ENCODE results near the gene LCN2. TPM values are rescaled to one million over a fixed set of nuclear protein-coding genes. Genes with fewer than 3 reads are reported as not detected.

The LCN2 gene
- total RNA-seq, 4 donors from 2014 or later, result 0.98 to 2.6 TPM; not detected in 2

GRCh38 chr9:128146591-128147120 lies 2.6 kb upstream of the LCN2 start:
- Histone ChIP-seq H3K36me3 (no peaks in the 10 kb centered on the region), H3K4me3 (no peak overlapping the region), H3K27me3 (no peaks in the 10 kb centered on the region), H3K27ac (no peak overlapping the region), H3K9me3 (no peaks in the 10 kb centered on the region), H3K4me1 (no peaks in the 10 kb centered on the region)
- no peak for DNase-seq
- TF ChIP-seq, protein P1, sequence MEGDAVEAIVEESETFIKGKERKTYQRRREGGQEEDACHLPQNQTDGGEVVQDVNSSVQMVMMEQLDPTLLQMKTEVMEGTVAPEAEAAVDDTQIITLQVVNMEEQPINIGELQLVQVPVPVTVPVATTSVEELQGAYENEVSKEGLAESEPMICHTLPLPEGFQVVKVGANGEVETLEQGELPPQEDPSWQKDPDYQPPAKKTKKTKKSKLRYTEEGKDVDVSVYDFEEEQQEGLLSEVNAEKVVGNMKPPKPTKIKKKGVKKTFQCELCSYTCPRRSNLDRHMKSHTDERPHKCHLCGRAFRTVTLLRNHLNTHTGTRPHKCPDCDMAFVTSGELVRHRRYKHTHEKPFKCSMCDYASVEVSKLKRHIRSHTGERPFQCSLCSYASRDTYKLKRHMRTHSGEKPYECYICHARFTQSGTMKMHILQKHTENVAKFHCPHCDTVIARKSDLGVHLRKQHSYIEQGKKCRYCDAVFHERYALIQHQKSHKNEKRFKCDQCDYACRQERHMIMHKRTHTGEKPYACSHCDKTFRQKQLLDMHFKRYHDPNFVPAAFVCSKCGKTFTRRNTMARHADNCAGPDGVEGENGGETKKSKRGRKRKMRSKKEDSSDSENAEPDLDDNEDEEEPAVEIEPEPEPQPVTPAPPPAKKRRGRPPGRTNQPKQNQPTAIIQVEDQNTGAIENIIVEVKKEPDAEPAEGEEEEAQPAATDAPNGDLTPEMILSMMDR (IDR thresholded peaks at IDR 0.05), result no peak
- no peak for TF ChIP-seq POLR2A (IDR thresholded peaks at IDR 0.05)
- intact Hi-C loops (cut with DNase I; ENCODE audit: low total_unique reads), result no loop called here

GRCh38 chr9:128148509-128149000 lies 698 bp upstream of the LCN2 start:
- H3K27me3 ChIP-seq, result no peaks in the 10 kb centered on the region
- H3K27ac ChIP-seq, result no peak overlapping the region
- no peaks in the 10 kb centered on the region for H3K9me3 ChIP-seq
- H3K4me1 ChIP-seq, result no peaks in the 10 kb centered on the region
- no peak overlapping the region for H3K4me3 ChIP-seq
- DNase-seq, result no peak
- TF ChIP-seq, protein P1 (IDR thresholded peaks at IDR 0.05), result no peak
- TF ChIP-seq POLR2A (IDR thresholded peaks at IDR 0.05), result no peak
- intact Hi-C loops (cut with DNase I; ENCODE audit: low total_unique reads), result no loop called here
- H3K36me3 ChIP-seq, result no peaks in the 10 kb centered on the region

DNA sequence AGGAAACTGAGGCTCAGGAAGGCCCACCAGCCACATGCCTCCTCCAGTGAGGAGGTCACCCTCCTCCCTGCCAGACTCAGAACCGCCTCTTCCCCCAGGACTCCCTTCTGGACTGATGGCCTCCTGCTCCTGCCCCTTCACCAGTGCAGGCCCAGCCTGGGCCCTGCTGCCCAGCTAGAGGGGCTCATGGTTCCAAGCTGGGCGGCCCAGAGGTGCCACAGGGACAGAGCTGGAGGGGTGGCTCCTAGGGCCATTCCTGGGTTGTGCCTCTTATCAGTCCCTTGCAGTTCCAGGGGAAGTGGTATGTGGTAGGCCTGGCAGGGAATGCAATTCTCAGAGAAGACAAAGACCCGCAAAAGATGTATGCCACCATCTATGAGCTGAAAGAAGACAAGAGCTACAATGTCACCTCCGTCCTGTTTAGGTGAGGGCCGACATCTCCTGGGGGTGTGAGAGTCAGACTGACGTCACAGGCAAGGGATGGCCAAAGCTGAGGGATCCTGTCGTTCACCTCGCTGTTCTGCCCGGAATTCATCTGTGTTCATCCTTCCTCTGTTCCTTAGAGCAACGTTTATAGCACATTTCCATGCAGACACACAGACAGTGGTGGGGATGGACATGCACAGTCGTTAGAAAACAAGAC lies 819 bp downstream of the LCN2 start:
- Histone ChIP-seq H3K27me3 (no peaks in the 10 kb centered on the region), H3K4me3 (no peak overlapping the region), H3K36me3 (no peaks in the 10 kb centered on the region), H3K9me3 (no peaks in the 10 kb centered on the region), H3K27ac (no peak overlapping the region), H3K4me1 (no peaks in the 10 kb centered on the region)
- no peak for TF ChIP-seq POLR2A (IDR thresholded peaks at IDR 0.05)
- TF ChIP-seq, protein P1 (IDR thresholded peaks at IDR 0.05), result no peak
- DNase-seq, result no peak
- intact Hi-C loops (cut with DNase I; ENCODE audit: low total_unique reads), result no loop called here

DNA sequence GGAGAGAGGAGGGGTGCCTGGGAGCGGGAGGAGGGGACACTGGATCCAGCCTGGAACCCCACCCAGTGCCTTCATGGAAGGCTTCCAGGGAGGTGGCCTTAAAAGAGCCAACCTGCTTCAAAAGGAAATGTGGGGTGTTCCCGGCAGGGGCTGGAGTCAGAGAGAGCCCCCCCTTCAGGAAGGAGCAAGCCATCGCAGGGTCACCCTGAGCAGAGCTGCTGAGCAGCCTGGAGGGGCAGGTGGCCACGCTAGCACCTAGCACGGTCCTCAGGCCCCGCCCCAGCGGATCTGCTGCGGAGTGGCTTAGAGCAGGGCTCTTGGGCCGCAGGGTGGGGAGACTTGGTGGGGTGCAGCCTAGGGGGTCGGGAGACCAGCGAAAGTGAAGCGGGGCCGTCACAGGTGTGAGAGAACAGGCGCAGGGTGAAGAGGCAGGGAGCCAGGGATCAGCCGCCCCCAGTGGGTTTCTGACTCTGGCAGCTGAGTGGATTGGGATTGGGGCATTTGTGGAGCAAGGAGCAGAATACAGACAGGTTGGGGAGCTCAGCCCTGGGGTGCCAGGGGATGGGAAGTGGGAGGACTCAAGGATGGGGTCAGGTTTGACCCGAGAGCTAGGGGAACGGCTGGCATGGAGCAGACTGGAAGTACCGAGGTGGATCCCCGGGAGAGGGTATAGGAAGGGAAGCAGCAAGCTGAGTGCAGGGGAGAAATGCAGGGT lies 1.5 kb downstream of the LCN2 start:
- no peak overlapping the region for H3K27ac ChIP-seq
- no peaks in the 10 kb centered on the region for H3K27me3 ChIP-seq
- intact Hi-C loops (cut with DNase I; ENCODE audit: low total_unique reads), result no loop called here
- H3K4me3 ChIP-seq, result no peak overlapping the region
- no peaks in the 10 kb centered on the region for H3K4me1 ChIP-seq
- no peak for TF ChIP-seq POLR2A (IDR thresholded peaks at IDR 0.05)
- TF ChIP-seq, protein P1 (IDR thresholded peaks at IDR 0.05), result no peak
- H3K9me3 ChIP-seq, result no peaks in the 10 kb centered on the region
- no peak for DNase-seq
- H3K36me3 ChIP-seq, result no peaks in the 10 kb centered on the region
